Body of pancreas (tissue), 4 donors: ENCODE results near the gene DNAJB6.

Source experiments
- POLR2A ChIP-seq, 3 donors: fragments of 450-650 bp; IDR thresholded peaks; one replicate each; pipeline ENCODE4 v1.6.1; 2016; ENCODE audit warnings: antibody characterized with exemption in 3 of 3, mild to moderate bottlenecking in 2 of 3
- TF ChIP-seq, protein P1 (sequence below), 7 experiments: fragments of 450-650 bp in 4 of 7; fragments of 200-600 bp in 3 of 7; sonication (generic) in 3 of 7; IDR thresholded peaks; one replicate each; pipeline ENCODE4 v1.5.1; 2016 to 2019; ENCODE audit warnings: antibody characterized with exemption in 7 of 7

- TF ChIP-seq, protein P1, sequence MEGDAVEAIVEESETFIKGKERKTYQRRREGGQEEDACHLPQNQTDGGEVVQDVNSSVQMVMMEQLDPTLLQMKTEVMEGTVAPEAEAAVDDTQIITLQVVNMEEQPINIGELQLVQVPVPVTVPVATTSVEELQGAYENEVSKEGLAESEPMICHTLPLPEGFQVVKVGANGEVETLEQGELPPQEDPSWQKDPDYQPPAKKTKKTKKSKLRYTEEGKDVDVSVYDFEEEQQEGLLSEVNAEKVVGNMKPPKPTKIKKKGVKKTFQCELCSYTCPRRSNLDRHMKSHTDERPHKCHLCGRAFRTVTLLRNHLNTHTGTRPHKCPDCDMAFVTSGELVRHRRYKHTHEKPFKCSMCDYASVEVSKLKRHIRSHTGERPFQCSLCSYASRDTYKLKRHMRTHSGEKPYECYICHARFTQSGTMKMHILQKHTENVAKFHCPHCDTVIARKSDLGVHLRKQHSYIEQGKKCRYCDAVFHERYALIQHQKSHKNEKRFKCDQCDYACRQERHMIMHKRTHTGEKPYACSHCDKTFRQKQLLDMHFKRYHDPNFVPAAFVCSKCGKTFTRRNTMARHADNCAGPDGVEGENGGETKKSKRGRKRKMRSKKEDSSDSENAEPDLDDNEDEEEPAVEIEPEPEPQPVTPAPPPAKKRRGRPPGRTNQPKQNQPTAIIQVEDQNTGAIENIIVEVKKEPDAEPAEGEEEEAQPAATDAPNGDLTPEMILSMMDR (IDR thresholded peaks at IDR 0.05) = no peak
- no peak for TF ChIP-seq POLR2A (IDR thresholded peaks at IDR 0.05)
Observed at GRCh38 chr7:157438121-157439025, 101.6 kb downstream of the DNAJB6 start.
